ENCODE data around the gene ZNF625. TPM values are rescaled to one million over a fixed set of nuclear protein-coding genes. Genes with fewer than 3 reads are reported as not detected.

ZNF625 gene
- total and polyA plus RNA-seq, 4 donors = 1.0 to 17.6 (median 4.3) TPM

GRCh38 chr19:12187625-12188024 lies 31.1 kb upstream of the ZNF625 start:
- Histone ChIP-seq H3K4me3 (no peak overlapping the region), H3K27ac (ENCODE audit: low read depth in 1 of 2, low read length in 1 of 2) (no peak overlapping the region), H3K9me3 (ENCODE audit: control insufficient read depth in 4 of 4, insufficient read depth in 3 of 4, low read length in 3 of 4) (peaks cover 20 to 42% (median 31%) of the 10 kb centered on the region in 4 donors), H3K9ac (ENCODE audit: insufficient read depth in 1 of 2, low read length in 2 of 2) (no peak overlapping the region), H3K36me3 (ENCODE audit: control insufficient read depth in 4 of 4, insufficient read depth in 4 of 4, low read length in 4 of 4) (peaks cover 14 to 64% (median 37%) of the 10 kb centered on the region in 4 donors), H3K4me1 (ENCODE audit: control insufficient read depth in 5 of 5, insufficient read depth in 5 of 5, low read length in 5 of 5) (no peaks in the 10 kb centered on the region), H3K27me3 (ENCODE audit: control insufficient read depth in 3 of 3, insufficient read depth in 3 of 3, low read length in 2 of 3) (no peaks in the 10 kb centered on the region)
- DNase-seq = no peak
- 96 to 98% methylated on average over 6 of the region's 6 CpGs for WGBS, 2 donors
- ATAC-seq (ENCODE audit: insufficient read depth, low FRiP score) = no peak
- TF ChIP-seq CTCF (IDR thresholded peaks at IDR 0.05; ENCODE audit: control extremely low read depth, extremely low read depth) = no peak

- H3K27ac ChIP-seq (ENCODE audit: low read depth in 1 of 2, low read length in 1 of 2) = no peak overlapping the region
- no peak overlapping the region for H3K4me3 ChIP-seq
- H3K27me3 ChIP-seq (ENCODE audit: control insufficient read depth in 3 of 3, insufficient read depth in 3 of 3, low read length in 2 of 3) = no peaks in the 10 kb centered on the region
- H3K4me1 ChIP-seq (ENCODE audit: control insufficient read depth in 5 of 5, insufficient read depth in 5 of 5, low read length in 5 of 5) = peaks cover 0 to 2% (median 0%) of the 10 kb centered on the region in 5 donors
- DNase-seq (no peak), ATAC-seq (ENCODE audit: insufficient read depth, low FRiP score) (no peak)
- H3K9ac ChIP-seq (ENCODE audit: insufficient read depth in 1 of 2, low read length in 2 of 2) = no peak overlapping the region
- peaks cover 0 to 26% (median 7%) of the 10 kb centered on the region in 4 donors for H3K9me3 ChIP-seq (ENCODE audit: control insufficient read depth in 4 of 4, insufficient read depth in 3 of 4, low read length in 3 of 4)
- peaks cover 4 to 24% (median 10%) of the 10 kb centered on the region in 4 donors for H3K36me3 ChIP-seq (ENCODE audit: control insufficient read depth in 4 of 4, insufficient read depth in 4 of 4, low read length in 4 of 4)
- no peak for TF ChIP-seq CTCF (IDR thresholded peaks at IDR 0.05; ENCODE audit: control extremely low read depth, extremely low read depth)
- WGBS, 2 donors = 89 to 96% methylated on average over 3 of the region's 3 CpGs
Observed at GRCh38 chr19:12180377-12180776, 23.8 kb upstream of the ZNF625 start.

GRCh38 chr19:12166626-12167025 lies 10.1 kb upstream of the ZNF625 start:
- H3K9me3 ChIP-seq (ENCODE audit: control insufficient read depth in 4 of 4, insufficient read depth in 3 of 4, low read length in 3 of 4) = no peaks in the 10 kb centered on the region
- H3K27me3 ChIP-seq (ENCODE audit: control insufficient read depth in 3 of 3, insufficient read depth in 3 of 3, low read length in 2 of 3) = no peaks in the 10 kb centered on the region
- peaks cover 0 to 3% (median 1%) of the 10 kb centered on the region in 4 donors for H3K36me3 ChIP-seq (ENCODE audit: control insufficient read depth in 4 of 4, insufficient read depth in 4 of 4, low read length in 4 of 4)
- H3K9ac ChIP-seq (ENCODE audit: insufficient read depth in 1 of 2, low read length in 2 of 2) = no peak overlapping the region
- no peak for TF ChIP-seq CTCF (IDR thresholded peaks at IDR 0.05; ENCODE audit: control extremely low read depth, extremely low read depth)
- H3K4me3 ChIP-seq = no peak overlapping the region
- no peak overlapping the region for H3K27ac ChIP-seq (ENCODE audit: low read depth in 1 of 2, low read length in 1 of 2)
- peaks cover 0 to 7% (median 6%) of the 10 kb centered on the region in 5 donors for H3K4me1 ChIP-seq (ENCODE audit: control insufficient read depth in 5 of 5, insufficient read depth in 5 of 5, low read length in 5 of 5)
- WGBS, 2 donors = 79 to 82% methylated on average over 1 of the region's 1 CpG
- ATAC-seq (ENCODE audit: insufficient read depth, low FRiP score) = no peak
- no peak for DNase-seq

- Histone ChIP-seq H3K9ac (ENCODE audit: insufficient read depth in 1 of 2, low read length in 2 of 2) (peak overlapping the region; percentile 92 to 96), H3K27ac (ENCODE audit: low read depth in 1 of 2, low read length in 1 of 2) (peak overlapping the region; percentile 69 to 96), H3K4me3 (peak overlapping the region; percentile 12), H3K4me1 (ENCODE audit: control insufficient read depth in 5 of 5, insufficient read depth in 5 of 5, low read length in 5 of 5) (peaks cover 0 to 7% (median 6%) of the 10 kb centered on the region in 5 donors), H3K27me3 (ENCODE audit: control insufficient read depth in 3 of 3, insufficient read depth in 3 of 3, low read length in 2 of 3) (no peaks in the 10 kb centered on the region), H3K9me3 (ENCODE audit: control insufficient read depth in 4 of 4, insufficient read depth in 3 of 4, low read length in 3 of 4) (no peaks in the 10 kb centered on the region), H3K36me3 (ENCODE audit: control insufficient read depth in 4 of 4, insufficient read depth in 4 of 4, low read length in 4 of 4) (no peaks in the 10 kb centered on the region)
- no peak for TF ChIP-seq CTCF (IDR thresholded peaks at IDR 0.05; ENCODE audit: control extremely low read depth, extremely low read depth)
- WGBS, 2 donors = 10 to 16% methylated on average over 2 of the region's 2 CpGs
- no peak for ATAC-seq (ENCODE audit: insufficient read depth, low FRiP score)
- DNase-seq = peak in 1 of 3 donors; percentile 5
Observed at GRCh38 chr19:12163826-12164225, 7.3 kb upstream of the ZNF625 start.
